Smooth muscle cell (in vitro differentiated cells): Measurements from ENCODE around the gene GALNT10. TPM values are rescaled to one million over a fixed set of nuclear protein-coding genes. Genes with fewer than 3 reads are reported as not detected.
"Not testable (repeated sequence)": the region's sequence is repeated elsewhere in the genome, so short reads cannot be mapped to it uniquely, and the experiment has no call there.

Source experiments
- DNase-seq: peaks from one replicate; lab custom pipeline; 2025; ENCODE audit not compliant: unreplicated experiment; lab: John Stamatoyannopoulos, UW
- H2AFZ ChIP-seq: fragments of 200-600 bp; sonication (generic); 2 replicates; pipeline ENCODE4 v1.6.0; 2016; ENCODE audit warnings: antibody characterized with exemption, low read depth, mild to moderate bottlenecking
- H3F3A ChIP-seq: fragments of 200-600 bp; sonication (generic); 2 replicates; pipeline ENCODE4 v1.6.0; 2017; ENCODE audit warnings: antibody characterized with exemption, low read depth
- H3K27ac ChIP-seq: fragments of 200-600 bp; sonication (generic); 2 replicates; pipeline ENCODE4 v1.5.1; 2016; ENCODE audit warnings: low read depth, mild to moderate bottlenecking
- H3K27me3 ChIP-seq: fragments of 200-600 bp; sonication (generic); 2 replicates; pipeline ENCODE4 v1.6.1; 2016; ENCODE audit warnings: low read depth, mild to moderate bottlenecking
- H3K36me3 ChIP-seq: fragments of 200-600 bp; sonication (generic); 2 replicates; pipeline ENCODE4 v1.5.1; 2016; ENCODE audit warnings: low read depth
- H3K4me1 ChIP-seq: fragments of 200-600 bp; sonication (generic); 2 replicates; pipeline ENCODE4 v1.5.1; 2016; ENCODE audit warnings: low read depth
- H3K4me2 ChIP-seq: fragments of 200-600 bp; sonication (generic); 2 replicates; pipeline ENCODE4 v1.6.0; 2016; ENCODE audit warnings: mild to moderate bottlenecking
- H3K4me3 ChIP-seq: fragments of 200-600 bp; sonication (generic); 2 replicates; pipeline ENCODE4 v1.5.1; 2016; ENCODE audit warnings: mild to moderate bottlenecking
- H3K79me2 ChIP-seq: fragments of 200-600 bp; sonication (generic); 2 replicates; pipeline ENCODE4 v1.6.0; 2016; ENCODE audit warnings: low read depth, mild to moderate bottlenecking
- H3K9ac ChIP-seq: fragments of 200-600 bp; sonication (generic); 2 replicates; pipeline ENCODE4 v1.6.0; 2016; ENCODE audit warnings: low read depth
- H3K9me3 ChIP-seq: fragments of 200-600 bp; sonication (generic); replicated peaks from 2 replicates; pipeline ENCODE4 v1.5.1; 2016; ENCODE audit warnings: low read depth
- H4K20me1 ChIP-seq: fragments of 200-600 bp; sonication (generic); 2 replicates; pipeline ENCODE4 v1.6.0; 2016; ENCODE audit warnings: low read depth
- CTCF ChIP-seq: fragments of 200-600 bp; sonication (generic); IDR thresholded peaks from 2 replicates; pipeline ENCODE4 v1.5.1; 2017; ENCODE audit warnings: borderline replicate concordance, mild to moderate bottlenecking, antibody characterized with exemption; ENCODE audit not compliant: insufficient read depth, poor library complexity, severe bottlenecking
- WGBS: methylation state at CpG from one replicate; pipeline ENCODE4 v1.1.7; 2016; ENCODE audit warnings: low lambda C conversion rate; 5-methylcytosine and 5-hydroxymethylcytosine counted together
- polyA plus RNA-seq: library from polyadenylated mRNA; unstranded; fragments of >200 nt; fragmentation: Nextera tagmentation; extraction: Ambion mirVana; gene quantifications from 2 replicates; pipeline ENCODE4 v1.2.1, GENCODE V29; 2016
- total RNA-seq: library from RNA; depleted of rRNA; stranded (reverse); fragments of >200 nt; gene quantifications from 2 replicates; pipeline ENCODE4 v1.2.3, GENCODE V29; 2014

GALNT10 gene
- total and polyA plus RNA-seq, 2 experiments from 2014 or later: 23.6 to 24.6 TPM

GRCh38 chr5:154145268-154145667, 45.3 kb upstream of the GALNT10 start:
- Histone ChIP-seq H3K9me3 (no peaks in the 10 kb centered on the region), H3K4me3 (no peak overlapping the region), H3K4me1 (peaks cover 15% of the 10 kb centered on the region), H3F3A (no peaks in the 10 kb centered on the region), H3K9ac (no peak overlapping the region), H3K79me2 (no peaks in the 10 kb centered on the region), H4K20me1 (no peaks in the 10 kb centered on the region), H3K27ac (no peak overlapping the region), H3K27me3 (no peaks in the 10 kb centered on the region), H3K4me2 (no peak overlapping the region), H2AFZ (no peak overlapping the region), H3K36me3 (no peaks in the 10 kb centered on the region)
- no peak for DNase-seq
- TF ChIP-seq CTCF: no peak
- 82% methylated on average over 4 of the region's 4 CpGs for WGBS

GRCh38 chr5:154146409-154146808, 44.1 kb upstream of the GALNT10 start:
- H3K4me2 ChIP-seq: no peak overlapping the region
- no peaks in the 10 kb centered on the region for H3K36me3 ChIP-seq
- H3K9me3 ChIP-seq: no peaks in the 10 kb centered on the region
- DNase-seq: no peak
- no peak overlapping the region for H3K4me3 ChIP-seq
- H2AFZ ChIP-seq: no peak overlapping the region
- no peak overlapping the region for H3K9ac ChIP-seq
- no peaks in the 10 kb centered on the region for H3F3A ChIP-seq
- TF ChIP-seq CTCF: no peak
- H3K79me2 ChIP-seq: no peaks in the 10 kb centered on the region
- no peaks in the 10 kb centered on the region for H4K20me1 ChIP-seq
- H3K27me3 ChIP-seq: no peaks in the 10 kb centered on the region
- no peak overlapping the region for H3K27ac ChIP-seq
- H3K4me1 ChIP-seq: peaks cover 15% of the 10 kb centered on the region

GRCh38 chr5:154147666-154148065, 42.9 kb upstream of the GALNT10 start:
- Histone ChIP-seq H2AFZ (no peak overlapping the region), H3K9ac (no peak overlapping the region), H3K4me1 (peaks cover 4% of the 10 kb centered on the region), H3K4me3 (no peak overlapping the region), H3F3A (no peaks in the 10 kb centered on the region), H3K79me2 (no peaks in the 10 kb centered on the region), H3K4me2 (no peak overlapping the region), H3K9me3 (no peaks in the 10 kb centered on the region), H3K36me3 (no peaks in the 10 kb centered on the region), H3K27me3 (no peaks in the 10 kb centered on the region), H3K27ac (no peak overlapping the region), H4K20me1 (no peaks in the 10 kb centered on the region)
- no peak for TF ChIP-seq CTCF
- 63% methylated on average over 2 of the region's 2 CpGs for WGBS
- DNase-seq: no peak

- H3K27ac ChIP-seq, H4K20me1 ChIP-seq, H2AFZ ChIP-seq: not testable (repeated sequence)
Measured at GRCh38 chr5:154150471-154150870, 40.1 kb upstream of the GALNT10 start.

More at GRCh38 chr5:154150471-154150870, 40.1 kb upstream of the GALNT10 start:
- 64% methylated on average over 2 of the region's 2 CpGs for WGBS
- H3K79me2 ChIP-seq, H3K36me3 ChIP-seq, H3K4me1 ChIP-seq, DNase-seq, H3K9ac ChIP-seq, H3K9me3 ChIP-seq, H3K27me3 ChIP-seq, H3F3A ChIP-seq, H3K4me3 ChIP-seq, H3K4me2 ChIP-seq: not testable (repeated sequence)
